OCI-LY7 (cell line): ENCODE results near the gene ANTXR1. TPM values are rescaled to one million over a fixed set of nuclear protein-coding genes. Genes with fewer than 3 reads are reported as not detected.

Source experiments
- BruUV-seq: library from RNA; stranded (reverse); fragments of 400-500 nt; replicated peaks from 2 replicates; lab custom pipeline; 2021; lab: Mats Ljungman, UMichigan
- CTCF ChIA-PET: fragments of 300-600 bp; sonication (Branson Sonifier 250); formaldehyde crosslinking; loops from one replicate; lab custom pipeline; 2022; ENCODE audit warnings: antibody characterized with exemption; ENCODE audit not compliant: unreplicated experiment; lab: Charles Lee
- POLR2A ChIA-PET: fragments of 300-600 bp; sonication (Branson Sonifier 250); formaldehyde crosslinking; loops from one replicate; lab custom pipeline; 2022; ENCODE audit warnings: antibody characterized with exemption; lab: Charles Lee
- DNase-seq: peaks from one replicate; pipeline ENCODE4 v3.0.0-alpha.2; 2015; ENCODE audit warnings: low spot score
- H2AFZ ChIP-seq: fragments of 200-600 bp; sonication (generic), shearing (Covaris generic); 2 replicates; pipeline ENCODE4 v1.6.1; 2014; ENCODE audit warnings: mild to moderate bottlenecking, antibody characterized with exemption, low read length, moderate library complexity
- H3K27ac ChIP-seq: fragments of 200-600 bp; sonication (generic); 2 replicates; pipeline ENCODE4 v1.5.1; 2014; ENCODE audit warnings: mixed run types, low read depth, mild to moderate bottlenecking, moderate library complexity, low read length, inconsistent platforms; ENCODE audit not compliant: poor library complexity, severe bottlenecking
- H3K36me3 ChIP-seq: fragments of 200-600 bp; sonication (generic); 2 replicates; pipeline ENCODE4 v1.6.1; 2014; ENCODE audit warnings: mild to moderate bottlenecking, antibody characterized with exemption, low read length, moderate library complexity, mixed read lengths; ENCODE audit not compliant: insufficient read depth
- H3K4me1 ChIP-seq: fragments of 200-600 bp; sonication (generic); 2 replicates; pipeline ENCODE4 v1.5.1; 2014; ENCODE audit warnings: mild to moderate bottlenecking, low read length; ENCODE audit not compliant: insufficient read depth, poor library complexity, severe bottlenecking
- H3K4me2 ChIP-seq: fragments of 200-600 bp; sonication (generic); 2 replicates; pipeline ENCODE4 v1.6.1; 2014; ENCODE audit warnings: mild to moderate bottlenecking, low read length
- H3K4me3 ChIP-seq: fragments of 200-600 bp; sonication (generic); 2 replicates; pipeline ENCODE4 v1.5.1; 2014; ENCODE audit warnings: mild to moderate bottlenecking, low read depth, low read length; ENCODE audit not compliant: poor library complexity, severe bottlenecking
- H3K79me2 ChIP-seq: fragments of 200-600 bp; sonication (generic); 2 replicates; pipeline ENCODE4 v1.6.1; 2016; ENCODE audit warnings: low read depth, mild to moderate bottlenecking, low read length, moderate library complexity, mixed read lengths; ENCODE audit not compliant: insufficient read depth
- H3K9me2 ChIP-seq: fragments of 200-600 bp; sonication (generic); 2 replicates; pipeline ENCODE4 v1.6.1; 2016; ENCODE audit warnings: mild to moderate bottlenecking, low read length, mixed read lengths; ENCODE audit not compliant: insufficient read depth
- H3K9me3 ChIP-seq: fragments of 200-600 bp; sonication (generic); 2 replicates; pipeline ENCODE4 v1.6.1; 2014; ENCODE audit warnings: mild to moderate bottlenecking, mixed run types, low read length, mixed read lengths
- H4K20me1 ChIP-seq: fragments of 200-600 bp; sonication (generic); 2 replicates; pipeline ENCODE4 v1.6.1; 2014; ENCODE audit warnings: mild to moderate bottlenecking, antibody characterized with exemption, low read length, moderate library complexity, mixed read lengths; ENCODE audit not compliant: insufficient read depth
- CTCF ChIP-seq: fragments of 200-600 bp; sonication (generic); conservative IDR thresholded peaks from 2 replicates; pipeline ENCODE4 v1.5.1; 2014; ENCODE audit warnings: mild to moderate bottlenecking, antibody characterized with exemption, low read length, moderate library complexity, mixed read lengths
- EZH2phosphoT487 ChIP-seq: fragments of 200-600 bp; sonication (generic); IDR thresholded peaks from 2 replicates; pipeline ENCODE4 v1.6.1; 2018; ENCODE audit warnings: low read depth, borderline replicate concordance, mild to moderate bottlenecking, mixed run types, antibody characterized with exemption, low read length, moderate library complexity, mixed read lengths
- intact Hi-C: fragments of 100-400 bp; cut with micrococcal nuclease; formaldehyde crosslinking; loops from one replicate; pipeline ENCODE4 v1.10.0; 2022; ENCODE audit not compliant: unreplicated experiment
- total RNA-seq, 2 experiments: library from RNA; depleted of rRNA in 1 of 2; stranded (reverse); fragments of >200 nt in 1 of 2; shearing (Covaris generic) in 1 of 2; gene quantifications; 2 replicates each; pipeline ENCODE4 v1.2.3, GENCODE V29; 2014 to 2022

ANTXR1 gene
- total RNA-seq, 2 experiments from 2014 or later, result not detected

- ChIA-PET POLR2A (interaction anchor here (0.9 kb wide), 1 partner anchor 16 kb away, joined by 3 read pairs; no protein-coding TSS in a partner anchor), CTCF (no interaction called here)
- no peak for TF ChIP-seq CTCF
- TF ChIP-seq EZH2phosphoT487, result no peak
- H4K20me1 ChIP-seq, result no peaks in the 10 kb centered on the region
- no peak for DNase-seq
- no peaks in the 10 kb centered on the region for H3K79me2 ChIP-seq
- intact Hi-C loops, result no loop called here
- H3K9me2 ChIP-seq, result no peaks in the 10 kb centered on the region
- H3K9me3 ChIP-seq, result no peaks in the 10 kb centered on the region
- no peak overlapping the region for H2AFZ ChIP-seq
- no peak overlapping the region for H3K4me3 ChIP-seq
- H3K36me3 ChIP-seq, result no peaks in the 10 kb centered on the region
- no peaks in the 10 kb centered on the region for H3K4me1 ChIP-seq
- no peak overlapping the region for H3K4me2 ChIP-seq
- H3K27ac ChIP-seq, result no peak overlapping the region
- BruUV-seq, result no TSS peak
Observed at GRCh38 chr2:69119104-69119894, 106.3 kb downstream of the ANTXR1 start.

DNA sequence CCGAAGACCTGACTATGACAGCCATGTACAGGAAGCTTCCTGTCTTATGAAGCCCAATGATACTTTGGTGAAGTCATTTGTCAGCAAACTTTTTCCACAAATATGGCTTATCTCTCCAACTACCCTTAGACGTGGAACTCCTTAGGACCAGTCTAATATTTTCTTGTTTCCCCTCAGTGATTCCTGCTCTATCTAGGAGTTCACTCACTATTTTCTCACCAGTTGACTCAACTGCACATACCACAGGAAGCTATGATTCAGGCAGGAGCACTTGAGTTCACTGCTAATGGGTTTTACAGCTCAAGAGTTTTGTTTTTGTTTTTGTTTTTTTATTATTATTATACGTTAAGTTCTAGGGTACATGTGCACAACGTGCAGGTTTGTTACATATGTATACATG is 109.3 kb downstream of the ANTXR1 start:
- H2AFZ ChIP-seq, result no peak overlapping the region
- intact Hi-C loops, result no loop called here
- no peaks in the 10 kb centered on the region for H3K79me2 ChIP-seq
- no peaks in the 10 kb centered on the region for H3K36me3 ChIP-seq
- no peaks in the 10 kb centered on the region for H3K4me1 ChIP-seq
- H3K4me2 ChIP-seq, result no peak overlapping the region
- no peak overlapping the region for H3K4me3 ChIP-seq
- ChIA-PET CTCF (no interaction called here), POLR2A (no interaction called here)
- no peaks in the 10 kb centered on the region for H3K9me3 ChIP-seq
- BruUV-seq, result no TSS peak
- H3K27ac ChIP-seq, result no peak overlapping the region
- H4K20me1 ChIP-seq, result no peaks in the 10 kb centered on the region
- no peaks in the 10 kb centered on the region for H3K9me2 ChIP-seq
- no peak for TF ChIP-seq CTCF
- no peak for TF ChIP-seq EZH2phosphoT487
- no peak for DNase-seq

DNA sequence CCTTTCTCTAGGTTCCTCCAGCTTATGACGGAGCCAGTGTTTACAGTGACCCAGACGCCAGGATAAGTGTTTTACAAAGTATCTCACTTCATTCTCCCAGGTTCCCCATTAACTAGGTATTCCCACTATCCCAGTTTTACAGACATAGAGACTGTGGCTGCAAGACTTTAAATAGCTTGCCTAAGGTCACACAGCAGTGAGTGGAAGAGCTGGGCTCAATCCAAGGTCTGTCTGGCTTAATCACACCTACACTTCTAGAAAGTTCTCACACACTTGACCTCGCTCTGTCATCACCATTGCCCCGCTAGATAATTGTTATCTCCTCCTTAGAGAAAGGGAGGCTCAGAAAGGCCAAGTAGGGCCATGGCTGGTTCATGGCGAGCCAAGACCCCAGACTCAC is 110.2 kb downstream of the ANTXR1 start:
- Histone ChIP-seq H3K79me2 (no peaks in the 10 kb centered on the region), H3K36me3 (no peaks in the 10 kb centered on the region), H3K27ac (no peak overlapping the region), H4K20me1 (no peaks in the 10 kb centered on the region), H2AFZ (no peak overlapping the region), H3K4me1 (no peaks in the 10 kb centered on the region), H3K9me2 (no peaks in the 10 kb centered on the region), H3K4me3 (no peak overlapping the region), H3K4me2 (no peak overlapping the region), H3K9me3 (no peaks in the 10 kb centered on the region)
- intact Hi-C loops, result no loop called here
- CTCF ChIA-PET, result no interaction called here
- no TSS peak for BruUV-seq
- DNase-seq, result no peak
- TF ChIP-seq EZH2phosphoT487 (no peak), CTCF (no peak)
- POLR2A ChIA-PET, result no interaction called here
